HepG2 (cell line): ENCODE data around the gene GALR3. TPM values are rescaled to one million over a fixed set of nuclear protein-coding genes. Genes with fewer than 3 reads are reported as not detected.

Experiments
- FOXP1 ChIP-seq, 2 experiments: fragments of 450-650 bp in 1 of 2; IDR thresholded peaks; 2 replicates each; pipeline ENCODE4 v1.6.1; 2017 to 2018; ENCODE audit warnings: antibody characterized with exemption in 1 of 2
- PHB2 ChIP-seq: fragments of 450-650 bp; IDR thresholded peaks from 2 replicates; pipeline ENCODE4 v1.6.1; 2018; ENCODE audit not compliant: partially characterized antibody
- RXRB ChIP-seq: IDR thresholded peaks from 2 replicates; pipeline ENCODE4 v1.6.1; 2016; ENCODE audit warnings: borderline replicate concordance, missing genetic modification reagents, missing compliant biosample characterization
- SNAI1 ChIP-seq: sonication (generic); formaldehyde crosslinking; IDR thresholded peaks from 2 replicates; pipeline ENCODE4 v1.5.0; 2020; ENCODE audit warnings: mild to moderate bottlenecking, missing genetic modification reagents, borderline replicate concordance
- STAT5B ChIP-seq: sonication (generic); formaldehyde crosslinking; IDR thresholded peaks from 2 replicates; pipeline ENCODE4 v1.4.0; 2020; ENCODE audit warnings: missing genetic modification reagents
- YY1 ChIP-seq: IDR thresholded peaks from 2 replicates; pipeline ENCODE4 v1.6.1; 2011; ENCODE audit warnings: low read length, low read depth, moderate library complexity, mild to moderate bottlenecking; ENCODE audit not compliant: insufficient read depth, insufficient replicate concordance
- ZNF260 ChIP-seq: sonication (generic); formaldehyde crosslinking; IDR thresholded peaks from 2 replicates; pipeline ENCODE4 v1.4.0; 2020; ENCODE audit warnings: missing genetic modification reagents, low read depth, mild to moderate bottlenecking, borderline replicate concordance
- ZNF264 ChIP-seq: sonication (generic); formaldehyde crosslinking; IDR thresholded peaks from 2 replicates; pipeline ENCODE4 v1.4.0; 2020; ENCODE audit warnings: missing genetic modification reagents
- ZNF558 ChIP-seq: sonication (generic); formaldehyde crosslinking; IDR thresholded peaks from 2 replicates; pipeline ENCODE4 v1.9.0; 2022; ENCODE audit warnings: mild to moderate bottlenecking, missing genetic modification reagents, borderline replicate concordance
- polyA plus RNA-seq, 8 experiments: library from polyadenylated mRNA; depleted of rRNA in 3 of 8; stranded (reverse) in 7 of 8; unstranded in 1 of 8; fragments of >200 nt; fragmentation: Illumina TruSeq in 4 of 8; extraction: Trizol in 4 of 8; gene quantifications; 2 replicates each; pipeline versions ENCODE4 v1.2.1 to v1.2.3, GENCODE V29; 2011 to 2016; ENCODE audit warnings: low read depth in 4 of 8, missing spikeins in 1 of 8, mixed read lengths in 1 of 8; ENCODE audit not compliant: insufficient read depth in 1 of 8
- total RNA-seq, 5 experiments: library from RNA; depleted of rRNA; stranded (reverse); fragments of >200 nt; fragmentation: Illumina TruSeq; extraction: Trizol; gene quantifications; 2 replicates each; pipeline ENCODE4 v1.2.3, GENCODE V29; 2016; ENCODE audit warnings: low read depth in 1 of 5
- TF ChIP-seq, protein P1 (sequence below): sonication (generic); formaldehyde crosslinking; IDR thresholded peaks from 2 replicates; pipeline ENCODE4 v1.4.0; 2020; ENCODE audit warnings: missing genetic modification reagents
- TF ChIP-seq, protein P2 (sequence below): sonication (generic); formaldehyde crosslinking; IDR thresholded peaks from 2 replicates; pipeline ENCODE4 v1.4.0; 2020; ENCODE audit warnings: missing genetic modification reagents
- TF ChIP-seq, protein P3 (sequence below): IDR thresholded peaks from 2 replicates; pipeline ENCODE4 v1.4.0; 2020; ENCODE audit warnings: mild to moderate bottlenecking, missing genetic modification reagents
- TF ChIP-seq, protein P4 (sequence below): sonication (generic); formaldehyde crosslinking; IDR thresholded peaks from 2 replicates; pipeline ENCODE4 v1.4.0; 2020; ENCODE audit warnings: missing genetic modification reagents, borderline replicate concordance

GALR3 gene
- total and polyA plus RNA-seq, 2 of the 13 experiments (the other 11 are each of a cell fraction or from before 2014, with no cell fraction given) = 0.13 TPM; not detected in 1

DNA sequence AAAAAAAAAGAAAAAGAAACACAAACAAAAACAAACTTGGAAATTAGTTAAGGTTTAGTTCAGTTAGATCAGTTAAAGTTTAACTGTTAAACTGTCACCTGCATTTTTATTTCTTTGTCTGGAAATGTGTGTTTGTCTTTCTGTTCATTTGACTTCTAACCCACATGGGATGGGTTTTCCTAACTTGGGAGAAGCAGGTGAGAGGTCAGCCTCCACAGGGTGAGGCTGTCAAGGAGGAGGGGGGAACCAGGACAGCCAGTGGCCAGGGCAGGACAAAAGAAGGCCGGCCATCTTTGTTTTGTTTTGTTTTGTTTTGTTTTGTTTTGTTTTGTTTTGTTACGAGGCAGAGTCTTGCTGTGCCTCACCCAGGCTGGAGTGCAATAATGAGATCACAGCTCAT is 28.8 kb upstream of the GALR3 start (continued):
- TF ChIP-seq, protein P1, sequence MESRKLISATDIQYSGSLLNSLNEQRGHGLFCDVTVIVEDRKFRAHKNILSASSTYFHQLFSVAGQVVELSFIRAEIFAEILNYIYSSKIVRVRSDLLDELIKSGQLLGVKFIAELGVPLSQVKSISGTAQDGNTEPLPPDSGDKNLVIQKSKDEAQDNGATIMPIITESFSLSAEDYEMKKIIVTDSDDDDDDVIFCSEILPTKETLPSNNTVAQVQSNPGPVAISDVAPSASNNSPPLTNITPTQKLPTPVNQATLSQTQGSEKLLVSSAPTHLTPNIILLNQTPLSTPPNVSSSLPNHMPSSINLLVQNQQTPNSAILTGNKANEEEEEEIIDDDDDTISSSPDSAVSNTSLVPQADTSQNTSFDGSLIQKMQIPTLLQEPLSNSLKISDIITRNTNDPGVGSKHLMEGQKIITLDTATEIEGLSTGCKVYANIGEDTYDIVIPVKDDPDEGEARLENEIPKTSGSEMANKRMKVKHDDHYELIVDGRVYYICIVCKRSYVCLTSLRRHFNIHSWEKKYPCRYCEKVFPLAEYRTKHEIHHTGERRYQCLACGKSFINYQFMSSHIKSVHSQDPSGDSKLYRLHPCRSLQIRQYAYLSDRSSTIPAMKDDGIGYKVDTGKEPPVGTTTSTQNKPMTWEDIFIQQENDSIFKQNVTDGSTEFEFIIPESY (CRISPR knock-in tag) = no peak
- TF ChIP-seq ZNF260 (CRISPR knock-in tag) (no peak), RXRB (CRISPR knock-in tag) (peak; percentile 81), FOXP1 (IDR thresholded peaks at IDR 0.05) (no peak), FOXP1 (CRISPR knock-in tag; IDR thresholded peaks at IDR 0.05) (no peak), STAT5B (CRISPR knock-in tag) (no peak), ZNF558 (CRISPR knock-in tag) (no peak), PHB2 (no peak), YY1 (peak; percentile 55), ZNF264 (CRISPR knock-in tag) (no peak), SNAI1 (CRISPR knock-in tag) (no peak)
- TF ChIP-seq, protein P2, sequence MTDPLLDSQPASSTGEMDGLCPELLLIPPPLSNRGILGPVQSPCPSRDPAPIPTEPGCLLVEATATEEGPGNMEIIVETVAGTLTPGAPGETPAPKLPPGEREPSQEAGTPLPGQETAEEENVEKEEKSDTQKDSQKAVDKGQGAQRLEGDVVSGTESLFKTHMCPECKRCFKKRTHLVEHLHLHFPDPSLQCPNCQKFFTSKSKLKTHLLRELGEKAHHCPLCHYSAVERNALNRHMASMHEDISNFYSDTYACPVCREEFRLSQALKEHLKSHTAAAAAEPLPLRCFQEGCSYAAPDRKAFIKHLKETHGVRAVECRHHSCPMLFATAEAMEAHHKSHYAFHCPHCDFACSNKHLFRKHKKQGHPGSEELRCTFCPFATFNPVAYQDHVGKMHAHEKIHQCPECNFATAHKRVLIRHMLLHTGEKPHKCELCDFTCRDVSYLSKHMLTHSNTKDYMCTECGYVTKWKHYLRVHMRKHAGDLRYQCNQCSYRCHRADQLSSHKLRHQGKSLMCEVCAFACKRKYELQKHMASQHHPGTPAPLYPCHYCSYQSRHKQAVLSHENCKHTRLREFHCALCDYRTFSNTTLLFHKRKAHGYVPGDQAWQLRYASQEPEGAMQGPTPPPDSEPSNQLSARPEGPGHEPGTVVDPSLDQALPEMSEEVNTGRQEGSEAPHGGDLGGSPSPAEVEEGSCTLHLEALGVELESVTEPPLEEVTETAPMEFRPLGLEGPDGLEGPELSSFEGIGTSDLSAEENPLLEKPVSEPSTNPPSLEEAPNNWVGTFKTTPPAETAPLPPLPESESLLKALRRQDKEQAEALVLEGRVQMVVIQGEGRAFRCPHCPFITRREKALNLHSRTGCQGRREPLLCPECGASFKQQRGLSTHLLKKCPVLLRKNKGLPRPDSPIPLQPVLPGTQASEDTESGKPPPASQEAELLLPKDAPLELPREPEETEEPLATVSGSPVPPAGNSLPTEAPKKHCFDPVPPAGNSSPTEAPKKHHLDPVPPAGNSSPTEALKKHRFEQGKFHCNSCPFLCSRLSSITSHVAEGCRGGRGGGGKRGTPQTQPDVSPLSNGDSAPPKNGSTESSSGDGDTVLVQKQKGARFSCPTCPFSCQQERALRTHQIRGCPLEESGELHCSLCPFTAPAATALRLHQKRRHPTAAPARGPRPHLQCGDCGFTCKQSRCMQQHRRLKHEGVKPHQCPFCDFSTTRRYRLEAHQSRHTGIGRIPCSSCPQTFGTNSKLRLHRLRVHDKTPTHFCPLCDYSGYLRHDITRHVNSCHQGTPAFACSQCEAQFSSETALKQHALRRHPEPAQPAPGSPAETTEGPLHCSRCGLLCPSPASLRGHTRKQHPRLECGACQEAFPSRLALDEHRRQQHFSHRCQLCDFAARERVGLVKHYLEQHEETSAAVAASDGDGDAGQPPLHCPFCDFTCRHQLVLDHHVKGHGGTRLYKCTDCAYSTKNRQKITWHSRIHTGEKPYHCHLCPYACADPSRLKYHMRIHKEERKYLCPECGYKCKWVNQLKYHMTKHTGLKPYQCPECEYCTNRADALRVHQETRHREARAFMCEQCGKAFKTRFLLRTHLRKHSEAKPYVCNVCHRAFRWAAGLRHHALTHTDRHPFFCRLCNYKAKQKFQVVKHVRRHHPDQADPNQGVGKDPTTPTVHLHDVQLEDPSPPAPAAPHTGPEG (CRISPR knock-in tag) = no peak
- TF ChIP-seq, protein P3, sequence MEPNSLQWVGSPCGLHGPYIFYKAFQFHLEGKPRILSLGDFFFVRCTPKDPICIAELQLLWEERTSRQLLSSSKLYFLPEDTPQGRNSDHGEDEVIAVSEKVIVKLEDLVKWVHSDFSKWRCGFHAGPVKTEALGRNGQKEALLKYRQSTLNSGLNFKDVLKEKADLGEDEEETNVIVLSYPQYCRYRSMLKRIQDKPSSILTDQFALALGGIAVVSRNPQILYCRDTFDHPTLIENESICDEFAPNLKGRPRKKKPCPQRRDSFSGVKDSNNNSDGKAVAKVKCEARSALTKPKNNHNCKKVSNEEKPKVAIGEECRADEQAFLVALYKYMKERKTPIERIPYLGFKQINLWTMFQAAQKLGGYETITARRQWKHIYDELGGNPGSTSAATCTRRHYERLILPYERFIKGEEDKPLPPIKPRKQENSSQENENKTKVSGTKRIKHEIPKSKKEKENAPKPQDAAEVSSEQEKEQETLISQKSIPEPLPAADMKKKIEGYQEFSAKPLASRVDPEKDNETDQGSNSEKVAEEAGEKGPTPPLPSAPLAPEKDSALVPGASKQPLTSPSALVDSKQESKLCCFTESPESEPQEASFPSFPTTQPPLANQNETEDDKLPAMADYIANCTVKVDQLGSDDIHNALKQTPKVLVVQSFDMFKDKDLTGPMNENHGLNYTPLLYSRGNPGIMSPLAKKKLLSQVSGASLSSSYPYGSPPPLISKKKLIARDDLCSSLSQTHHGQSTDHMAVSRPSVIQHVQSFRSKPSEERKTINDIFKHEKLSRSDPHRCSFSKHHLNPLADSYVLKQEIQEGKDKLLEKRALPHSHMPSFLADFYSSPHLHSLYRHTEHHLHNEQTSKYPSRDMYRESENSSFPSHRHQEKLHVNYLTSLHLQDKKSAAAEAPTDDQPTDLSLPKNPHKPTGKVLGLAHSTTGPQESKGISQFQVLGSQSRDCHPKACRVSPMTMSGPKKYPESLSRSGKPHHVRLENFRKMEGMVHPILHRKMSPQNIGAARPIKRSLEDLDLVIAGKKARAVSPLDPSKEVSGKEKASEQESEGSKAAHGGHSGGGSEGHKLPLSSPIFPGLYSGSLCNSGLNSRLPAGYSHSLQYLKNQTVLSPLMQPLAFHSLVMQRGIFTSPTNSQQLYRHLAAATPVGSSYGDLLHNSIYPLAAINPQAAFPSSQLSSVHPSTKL = no peak
- TF ChIP-seq, protein P4, sequence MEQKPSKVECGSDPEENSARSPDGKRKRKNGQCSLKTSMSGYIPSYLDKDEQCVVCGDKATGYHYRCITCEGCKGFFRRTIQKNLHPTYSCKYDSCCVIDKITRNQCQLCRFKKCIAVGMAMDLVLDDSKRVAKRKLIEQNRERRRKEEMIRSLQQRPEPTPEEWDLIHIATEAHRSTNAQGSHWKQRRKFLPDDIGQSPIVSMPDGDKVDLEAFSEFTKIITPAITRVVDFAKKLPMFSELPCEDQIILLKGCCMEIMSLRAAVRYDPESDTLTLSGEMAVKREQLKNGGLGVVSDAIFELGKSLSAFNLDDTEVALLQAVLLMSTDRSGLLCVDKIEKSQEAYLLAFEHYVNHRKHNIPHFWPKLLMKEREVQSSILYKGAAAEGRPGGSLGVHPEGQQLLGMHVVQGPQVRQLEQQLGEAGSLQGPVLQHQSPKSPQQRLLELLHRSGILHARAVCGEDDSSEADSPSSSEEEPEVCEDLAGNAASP (CRISPR knock-in tag) = no peak
